GM18861 (cell line): ENCODE data around the gene PXK.
"Not testable (repeated sequence)": the region's sequence is repeated elsewhere in the genome, so short reads cannot be mapped to it uniquely, and the experiment has no call there.

Experiments used
- ATAC-seq: cut with Tn5 transposase; IDR thresholded peaks from one replicate; pipeline ENCODE4 v1.9.1; 2021; ENCODE audit not compliant: unreplicated experiment

The PXK gene

DNA sequence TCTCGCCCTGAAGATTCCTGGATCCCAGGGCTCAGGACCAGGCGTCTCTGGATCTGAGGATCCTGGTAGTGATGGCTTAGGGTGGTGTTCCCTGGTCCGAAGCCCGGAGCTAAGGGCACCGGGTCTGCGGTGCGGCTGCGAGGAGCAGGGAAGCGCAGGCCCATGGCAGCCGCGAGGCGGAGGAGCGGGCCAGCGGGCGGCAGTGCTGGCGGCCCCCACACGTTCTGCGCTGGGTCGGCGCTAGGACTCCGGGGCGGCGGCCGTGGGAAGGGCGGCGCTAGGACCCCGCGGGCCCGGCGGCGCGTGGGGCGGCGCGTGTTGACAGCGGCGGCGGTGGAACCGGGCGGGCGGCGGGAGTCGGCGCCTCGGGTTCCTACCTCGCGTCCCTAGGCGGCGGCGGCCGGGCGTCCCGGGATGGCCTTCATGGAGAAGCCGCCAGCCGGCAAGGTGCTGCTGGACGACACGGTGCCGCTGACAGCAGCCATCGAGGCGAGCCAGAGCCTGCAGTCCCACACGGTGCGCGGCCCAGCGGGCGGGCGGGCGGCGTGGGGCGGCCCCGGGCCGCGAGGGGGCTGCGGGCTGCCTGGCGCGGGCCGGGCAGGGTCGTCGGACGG is at the start of gene PXK:
PXK (plus strand) TSS at position 318 of the 614 bp plus-strand sequence; CDS start at position 415, 97 bp downstream.
- peak; percentile 70 for ATAC-seq

DNA sequence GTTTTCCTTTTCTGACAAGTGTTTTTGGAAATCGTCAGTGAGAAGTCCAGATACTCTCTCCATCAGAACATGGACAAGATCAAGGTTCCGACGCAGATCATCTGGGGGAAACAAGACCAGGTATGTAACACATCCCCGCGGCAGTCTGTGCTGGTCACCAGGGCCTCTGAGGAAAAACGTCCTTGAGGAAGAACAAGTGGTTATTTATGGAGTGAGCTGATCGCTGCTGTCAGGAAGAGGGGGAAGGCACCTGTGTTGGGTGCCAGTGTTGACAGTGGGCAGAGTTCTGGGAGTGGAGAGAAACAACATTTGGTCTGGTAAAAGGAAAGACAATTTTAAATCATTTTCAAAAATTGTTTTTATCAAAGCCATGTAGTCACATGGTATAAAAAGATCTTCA is 47.4 kb upstream of the PXK start:
- no peak for ATAC-seq

GRCh38 chr3:58287354-58287753 is 45.3 kb upstream of the PXK start:
- ATAC-seq, result no peak

DNA sequence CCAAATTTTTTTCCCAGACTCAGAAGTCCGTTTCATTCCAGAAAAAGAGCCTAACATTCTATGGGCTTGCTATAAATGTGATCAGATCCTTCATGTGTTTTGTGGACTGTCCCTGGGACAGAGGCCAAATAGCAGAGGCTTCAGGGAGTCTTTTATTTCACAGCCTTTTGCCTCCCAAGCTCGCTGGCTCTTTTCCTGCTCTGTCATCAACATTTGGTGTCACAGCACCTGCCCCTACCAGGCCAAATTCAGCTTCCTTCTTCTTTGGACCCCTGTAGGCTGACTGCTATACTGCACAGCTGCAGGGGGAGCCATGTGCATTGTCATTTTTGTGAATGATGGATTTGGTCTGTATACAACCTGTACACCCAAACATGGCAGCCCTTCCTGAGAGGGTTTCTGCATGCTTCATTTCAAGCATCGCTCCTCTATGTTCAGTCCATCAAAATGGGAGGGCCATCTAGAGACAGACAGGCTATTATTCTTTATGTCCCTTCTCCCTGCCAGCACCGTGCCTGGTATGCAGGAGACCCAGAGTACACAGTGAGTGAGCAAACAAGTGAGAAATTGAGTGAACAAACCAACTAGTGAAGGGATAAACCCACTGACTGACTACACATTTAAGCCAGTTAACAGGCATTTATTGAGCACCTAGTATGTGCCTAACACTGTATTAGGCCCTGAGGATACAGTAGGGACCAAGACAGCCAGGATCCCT is 44.5 kb upstream of the PXK start:
- no peak for ATAC-seq

DNA sequence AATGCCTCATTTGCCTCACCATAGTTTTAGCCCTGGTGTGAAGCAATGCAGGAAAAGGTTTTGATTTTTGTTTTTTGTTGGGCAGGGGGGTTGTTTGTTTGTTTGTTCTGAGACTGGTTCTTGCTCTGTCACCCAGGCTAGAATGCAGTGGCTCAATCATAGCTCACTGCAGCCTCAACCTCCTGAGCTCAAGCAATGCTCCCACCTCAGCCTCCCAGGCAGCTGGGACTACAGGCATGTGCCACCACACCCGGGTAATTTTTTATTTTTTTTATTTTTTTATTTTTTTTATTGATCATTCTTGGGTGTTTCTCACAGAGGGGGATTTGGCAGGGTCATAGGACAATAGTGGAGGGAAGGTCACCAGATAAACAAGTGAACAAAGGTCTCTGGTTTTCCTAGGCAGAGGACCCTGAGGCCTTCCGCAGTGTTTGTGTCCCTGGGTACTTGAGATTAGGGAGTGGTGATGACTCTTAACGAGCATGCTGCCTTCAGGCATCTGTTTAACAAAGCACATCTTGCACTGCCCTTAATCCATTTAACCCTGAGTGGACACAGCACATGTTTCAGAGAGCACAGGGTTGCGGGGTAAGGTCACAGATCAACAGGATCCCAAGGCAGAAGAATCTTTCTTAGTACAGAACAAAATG is 43.6 kb upstream of the PXK start:
- ATAC-seq, result not testable (repeated sequence)

- ATAC-seq, result not testable (repeated sequence)
Observed at GRCh38 chr3:58290446-58290845, 42.2 kb upstream of the PXK start.

GRCh38 chr3:58291671-58292338 is 40.9 kb upstream of the PXK start:
- no peak for ATAC-seq

DNA sequence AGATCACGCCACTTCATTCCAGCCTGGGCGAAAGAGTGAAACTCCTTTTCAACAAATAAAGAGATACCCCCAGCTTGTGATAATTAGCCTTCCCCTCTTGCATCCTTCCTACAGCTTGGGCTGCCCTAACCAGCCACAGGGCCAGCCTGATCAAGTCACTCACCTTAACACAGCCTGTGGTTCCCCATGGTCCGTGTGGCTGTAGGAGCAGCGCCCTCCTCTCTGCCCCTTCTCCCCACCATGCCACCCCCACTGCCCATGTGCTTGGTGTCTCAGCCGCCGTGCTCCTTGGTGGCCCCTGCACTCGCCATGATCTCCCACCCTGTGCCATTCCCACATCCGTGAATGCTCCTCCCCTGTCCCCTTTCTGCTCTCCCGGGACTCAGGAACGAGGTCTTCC is 39.8 kb upstream of the PXK start:
- no peak for ATAC-seq

DNA sequence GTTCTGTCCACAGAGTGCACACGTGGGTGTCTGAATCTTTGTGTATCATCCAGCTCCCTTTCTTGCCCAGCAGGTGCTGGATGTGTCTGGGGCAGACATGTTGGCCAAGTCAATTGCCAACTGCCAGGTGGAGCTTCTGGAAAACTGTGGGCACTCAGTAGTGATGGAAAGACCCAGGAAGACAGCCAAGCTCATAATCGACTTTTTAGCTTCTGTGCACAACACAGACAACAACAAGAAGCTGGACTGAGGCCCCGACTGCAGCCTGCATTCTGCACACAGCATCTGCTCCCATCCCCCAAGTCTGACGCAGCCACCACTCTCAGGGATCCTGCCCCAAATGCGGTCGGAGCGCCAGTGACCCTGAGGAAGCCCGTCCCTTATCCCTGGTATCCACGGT is 39.2 kb upstream of the PXK start:
- ATAC-seq, result no peak

DNA sequence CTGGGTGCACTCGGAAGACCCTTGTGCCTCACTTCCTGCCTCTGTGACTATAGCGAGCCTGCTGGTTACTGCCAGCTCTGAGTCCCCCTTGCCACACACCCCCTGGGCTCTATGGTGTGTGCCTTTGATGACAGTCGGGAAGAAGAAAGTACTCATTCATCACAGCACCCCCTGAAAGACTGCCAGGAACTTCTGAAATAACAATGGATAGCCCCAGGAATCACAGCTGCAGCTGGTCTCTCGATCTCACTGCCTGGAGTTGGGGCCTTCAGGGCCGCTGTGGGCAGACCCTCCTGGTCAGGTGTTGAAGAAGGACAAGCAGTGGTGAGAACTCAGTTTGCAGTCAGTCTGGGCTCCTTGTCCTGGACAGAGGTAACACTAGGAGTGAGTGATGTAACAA is 36.4 kb upstream of the PXK start:
- no peak for ATAC-seq

GRCh38 chr3:58296843-58297242 is 35.8 kb upstream of the PXK start:
- ATAC-seq, result no peak

- no peak for ATAC-seq
Observed at GRCh38 chr3:58298190-58298589, 34.5 kb upstream of the PXK start.

DNA sequence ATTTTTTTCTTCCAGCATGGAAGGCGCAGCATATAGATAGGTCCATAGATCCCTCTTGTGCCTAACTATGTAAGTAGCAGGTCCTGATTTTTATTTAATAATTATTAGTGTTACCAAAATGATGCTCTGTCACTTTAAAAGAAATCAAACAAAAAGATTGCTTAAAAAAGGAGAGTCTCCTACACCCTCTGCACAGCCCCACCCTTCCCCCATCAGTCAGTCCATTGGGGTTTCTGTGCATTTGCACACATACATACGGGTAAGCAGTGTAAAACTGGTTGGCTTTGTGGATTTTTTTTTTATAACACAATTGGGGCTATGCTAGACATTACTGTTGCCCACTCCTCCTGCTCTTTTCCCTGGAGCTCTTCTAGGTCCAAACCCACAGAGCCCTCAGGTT is 33.6 kb upstream of the PXK start:
- no peak for ATAC-seq

DNA sequence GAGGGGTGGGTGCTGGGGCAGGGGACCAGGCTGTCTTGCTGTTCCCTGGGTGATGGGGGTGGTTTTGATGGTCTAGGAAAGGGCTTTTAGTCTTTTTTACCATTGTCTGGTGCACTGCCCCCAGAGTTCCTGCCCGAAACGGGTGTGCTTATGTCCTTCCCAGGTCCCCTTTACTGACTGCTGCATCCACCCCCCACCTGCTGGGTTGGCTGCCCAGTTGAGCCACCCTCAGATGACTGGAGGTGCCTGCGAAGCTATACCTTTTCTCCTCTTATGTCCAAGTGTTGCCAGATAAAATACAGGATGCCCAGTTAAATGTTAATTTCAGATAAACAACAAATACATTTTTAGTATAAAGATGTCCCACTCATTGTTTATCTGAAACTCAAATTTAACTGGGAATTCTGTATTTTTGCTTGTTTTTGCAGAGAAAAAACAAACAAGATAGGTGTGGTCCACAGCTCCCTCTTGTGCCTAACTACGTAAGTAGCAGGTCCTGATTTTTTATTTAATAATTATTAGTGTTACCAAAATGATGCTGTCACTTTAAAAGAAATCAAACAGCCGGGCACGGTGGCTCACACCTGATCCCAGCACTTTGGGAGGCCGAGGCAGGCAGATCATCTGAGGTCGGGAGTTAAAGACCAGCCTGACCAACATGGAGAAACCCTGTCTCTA is 32.7 kb upstream of the PXK start:
- no peak for ATAC-seq

DNA sequence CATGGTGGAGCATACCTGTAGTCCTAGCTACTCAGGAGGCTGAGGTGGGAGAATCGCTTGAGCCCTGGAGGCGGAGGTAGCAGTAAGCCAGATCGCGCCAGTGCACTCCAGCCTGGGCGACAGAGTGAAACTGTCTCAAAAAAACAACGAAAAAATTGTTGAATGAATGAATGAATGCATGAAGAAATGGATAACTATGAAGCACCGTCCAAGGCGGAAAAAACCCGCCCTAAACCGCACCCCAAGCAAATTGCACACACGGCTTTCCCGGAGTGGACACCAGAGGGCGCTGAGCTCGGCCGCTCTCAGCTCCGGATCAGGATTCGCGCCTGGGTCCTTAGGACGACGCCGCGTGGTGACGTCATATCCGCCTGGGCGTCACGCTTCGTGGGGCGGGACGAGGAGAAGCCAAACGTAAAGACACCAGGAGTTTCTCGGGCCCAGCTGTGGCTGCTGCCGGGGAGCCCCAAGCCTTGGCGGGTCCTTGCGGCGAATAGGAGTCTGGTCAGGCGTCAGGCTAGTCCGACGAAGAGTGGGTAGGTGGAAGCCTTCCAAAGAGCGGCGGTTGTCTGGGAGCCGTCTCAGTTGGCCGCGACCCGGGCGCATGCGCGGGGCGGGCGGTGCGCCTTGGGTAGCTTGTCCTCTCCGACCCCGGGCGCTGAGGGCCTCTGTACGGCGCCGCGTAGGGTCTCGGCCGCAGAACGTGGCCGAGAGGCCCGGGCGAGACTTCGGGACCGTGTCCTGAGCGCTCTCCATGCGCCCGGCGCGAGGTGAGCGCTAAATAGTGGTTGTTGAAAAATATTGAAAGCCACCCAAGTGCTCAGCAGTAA is 26.6 kb upstream of the PXK start, which contains the start of the genes HTD2 and RPP14:
HTD2 (plus strand) TSS at position 639 of the 830 bp plus-strand sequence. CDS start 11,094 bp downstream, outside the sequence.
RPP14 (plus strand) TSS at position 364 of the 830 bp plus-strand sequence. CDS start 4,085 bp downstream, outside the sequence.
- ATAC-seq, result peak; percentile 76

DNA sequence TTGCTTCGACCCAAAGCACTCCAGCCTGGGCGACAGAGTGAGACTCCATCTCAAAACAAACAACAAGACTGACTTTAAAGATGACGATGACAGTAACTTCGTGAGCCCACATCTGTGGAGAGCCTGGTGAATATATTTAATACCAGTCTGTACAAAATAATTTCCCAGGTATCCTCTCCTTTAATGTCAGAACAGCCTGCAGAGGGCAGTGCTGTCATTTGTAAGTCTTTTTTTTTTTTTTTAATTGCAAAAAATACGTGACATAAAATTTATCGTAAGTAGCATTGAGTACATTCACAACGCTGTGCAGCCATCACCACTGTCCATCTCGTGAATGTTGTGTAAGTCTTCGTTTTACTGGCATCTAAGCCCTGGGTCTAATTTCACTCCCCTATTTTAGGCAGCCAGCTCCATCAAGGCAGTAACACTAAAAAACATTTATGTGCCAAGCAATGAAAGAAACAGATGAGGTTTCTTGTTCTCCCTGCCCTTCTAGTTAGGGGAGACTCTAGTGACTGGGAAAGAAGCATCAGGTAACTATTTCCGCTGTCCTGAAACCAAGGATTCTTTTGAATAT is 25.0 kb upstream of the PXK start:
- no peak for ATAC-seq

- ATAC-seq, result no peak
Observed at GRCh38 chr3:58308728-58309127, 24.0 kb upstream of the PXK start.

DNA sequence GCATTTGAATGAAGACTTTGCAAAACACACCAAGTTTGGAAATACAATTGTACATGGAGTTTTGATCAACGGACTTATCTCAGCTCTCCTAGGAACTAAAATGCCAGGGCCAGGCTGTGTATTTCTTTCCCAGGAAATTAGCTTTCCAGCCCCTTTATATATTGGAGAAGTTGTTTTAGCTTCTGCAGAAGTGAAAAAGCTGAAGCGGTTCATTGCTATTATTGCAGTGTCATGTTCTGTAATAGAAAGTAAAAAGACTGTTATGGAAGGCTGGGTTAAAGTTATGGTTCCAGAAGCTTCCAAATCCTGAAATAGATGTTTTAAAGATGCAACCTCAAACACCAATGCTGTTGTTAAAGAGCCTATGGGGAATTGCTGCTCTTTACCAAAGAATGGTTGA is 14.9 kb upstream of the PXK start:
- no peak for ATAC-seq

DNA sequence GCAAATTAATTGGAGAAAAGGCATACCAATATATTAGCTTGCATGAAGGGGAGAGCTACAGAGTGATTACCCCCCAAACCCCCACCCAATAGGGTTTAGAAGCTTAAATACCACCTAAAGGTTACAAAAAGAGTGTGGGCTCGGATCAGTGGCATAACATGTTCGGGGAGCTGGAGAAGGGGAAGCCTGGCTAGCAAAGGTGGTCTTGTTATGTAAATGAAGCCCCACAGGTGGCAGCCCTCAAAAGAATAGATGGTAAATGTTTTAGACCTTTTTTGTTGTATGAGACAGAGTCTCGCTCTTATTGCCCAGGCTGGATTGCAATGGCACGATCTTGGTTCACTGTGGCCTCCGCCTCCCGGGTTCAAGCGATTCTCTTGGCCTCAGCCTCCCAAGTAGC is 10.9 kb upstream of the PXK start:
- ATAC-seq, result no peak

GRCh38 chr3:58322793-58323192 is 9.9 kb upstream of the PXK start:
- no peak for ATAC-seq
